Measurements from ENCODE around the gene LNX2.

The LNX2 gene

GRCh38 chr13:27620377-27621115 lies at the start of gene LNX2:
LNX2 (minus strand) TSS chr13:27620529; CDS start chr13:27581703, 38,826 bp downstream.
- DNase-seq, result peak; percentile 96

GRCh38 chr13:27667946-27668345 lies 47.6 kb upstream of the LNX2 start:
- DNase-seq, result no peak

- DNase-seq, result no peak
Observed at GRCh38 chr13:27666951-27667350, 46.6 kb upstream of the LNX2 start.

GRCh38 chr13:27665761-27666160 lies 45.4 kb upstream of the LNX2 start:
- no peak for DNase-seq

- DNase-seq, result no peak
Observed at GRCh38 chr13:27665333-27665732, 45.0 kb upstream of the LNX2 start.

GRCh38 chr13:27663947-27664346 lies 43.6 kb upstream of the LNX2 start:
- no peak for DNase-seq

GRCh38 chr13:27662738-27663470 lies 42.6 kb upstream of the LNX2 start:
- no peak for DNase-seq

GRCh38 chr13:27661017-27661416 lies 40.7 kb upstream of the LNX2 start:
- DNase-seq, result no peak

- no peak for DNase-seq
Observed at GRCh38 chr13:27660511-27660910, 40.2 kb upstream of the LNX2 start.

GRCh38 chr13:27659145-27659865 lies 39.0 kb upstream of the LNX2 start:
- no peak for DNase-seq

- DNase-seq, result no peak
Observed at GRCh38 chr13:27658546-27658945, 38.2 kb upstream of the LNX2 start.

- DNase-seq, result no peak
Observed at GRCh38 chr13:27657724-27658123, 37.4 kb upstream of the LNX2 start.

GRCh38 chr13:27654816-27655215 lies 34.5 kb upstream of the LNX2 start:
- no peak for DNase-seq

- DNase-seq, result no peak
Observed at GRCh38 chr13:27654059-27654458, 33.7 kb upstream of the LNX2 start.

GRCh38 chr13:27650312-27650711 lies 30.0 kb upstream of the LNX2 start:
- no peak for DNase-seq

- no peak for DNase-seq
Observed at GRCh38 chr13:27644302-27644701, 24.0 kb upstream of the LNX2 start.

GRCh38 chr13:27643334-27644132 lies 23.2 kb upstream of the LNX2 start:
- no peak for DNase-seq

GRCh38 chr13:27641711-27642502 lies 21.6 kb upstream of the LNX2 start:
- no peak for DNase-seq

GRCh38 chr13:27639186-27639585 lies 18.9 kb upstream of the LNX2 start:
- DNase-seq, result no peak

GRCh38 chr13:27638521-27638920 lies 18.2 kb upstream of the LNX2 start:
- DNase-seq, result no peak

- DNase-seq, result no peak
Observed at GRCh38 chr13:27638001-27638400, 17.7 kb upstream of the LNX2 start.

- no peak for DNase-seq
Observed at GRCh38 chr13:27637289-27637626, 16.9 kb upstream of the LNX2 start.
